NCI-H146 (cell line): ENCODE results near the gene FAM229B.
"Not testable (repeated sequence)": the region's sequence is repeated elsewhere in the genome, so short reads cannot be mapped to it uniquely, and the experiment has no call there.

ENCODE experiments used
- DNase-seq: peaks from one replicate; lab custom pipeline; 2025; lab: John Stamatoyannopoulos, UW

FAM229B gene, protein sequence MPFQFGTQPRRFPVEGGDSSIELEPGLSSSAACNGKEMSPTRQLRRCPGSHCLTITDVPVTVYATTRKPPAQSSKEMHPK

DNA sequence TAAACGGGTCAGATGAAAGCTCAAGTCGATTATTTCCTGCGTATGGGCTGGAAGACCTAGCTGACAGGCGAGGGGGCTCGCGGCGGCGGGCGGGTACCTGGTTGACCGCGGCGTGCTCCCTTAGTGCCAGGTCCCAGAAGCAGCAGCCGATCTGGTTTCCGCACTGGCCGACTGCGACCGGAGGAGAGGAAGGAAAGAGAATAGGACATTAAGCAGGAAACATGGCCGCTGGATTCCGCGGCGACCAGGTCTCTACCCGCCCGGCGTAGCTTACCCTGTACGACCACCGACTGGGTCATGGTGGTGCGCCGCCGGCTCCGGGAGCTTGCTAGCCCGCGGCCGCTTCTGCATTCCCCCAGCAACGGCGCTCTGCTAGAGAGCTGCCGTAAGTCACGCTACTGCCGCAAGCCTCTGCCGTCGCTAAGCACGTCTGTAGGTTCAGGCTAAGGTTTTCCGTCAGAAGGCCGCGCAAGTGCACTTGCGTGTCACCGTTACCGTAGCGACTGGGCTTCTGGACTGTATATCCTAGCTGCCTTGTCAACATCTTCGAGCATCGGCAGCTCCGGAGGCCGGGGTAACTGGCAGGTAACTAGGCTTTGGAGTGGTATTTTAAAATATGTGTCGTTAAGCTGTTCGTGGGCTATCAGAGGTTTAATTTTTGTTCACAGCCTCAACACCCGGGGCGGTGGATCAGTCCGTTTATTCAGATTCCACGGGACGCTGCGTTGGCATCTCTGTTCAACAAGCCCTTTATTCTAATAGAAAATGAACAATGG is at the start of gene FAM229B, which contains the start of gene TUBE1:
Gene FAM229B, plus strand, starts transcription at position 456 of the 776 bp plus-strand sequence. CDS start 11,693 bp downstream, outside the sequence.
Gene TUBE1, minus strand, starts transcription at position 347 of the 776 bp plus-strand sequence. Its CDS starts 48 bp downstream, at position 299.
- DNase-seq, result peak; percentile 97

DNA sequence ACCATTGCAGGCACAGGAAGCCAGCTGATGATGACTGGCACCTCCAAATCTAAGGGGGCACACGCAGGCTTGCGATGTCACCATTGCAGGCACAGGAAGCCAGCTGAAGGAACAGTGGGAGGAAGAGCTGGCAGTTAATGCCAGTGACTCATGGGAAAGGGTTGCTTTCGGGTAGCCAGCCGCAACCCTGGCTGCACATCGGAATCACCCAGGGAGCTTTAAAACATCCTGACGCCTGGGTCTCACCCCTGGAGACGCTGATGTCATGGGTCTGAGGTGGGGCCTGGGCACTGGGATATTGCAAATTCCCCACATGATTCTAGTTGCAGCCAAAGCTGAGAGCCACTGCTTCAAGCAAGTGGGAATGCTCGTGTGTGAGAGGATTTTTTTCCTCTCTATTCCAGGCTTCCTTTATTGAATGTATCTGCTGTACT is 49.6 kb upstream of the FAM229B start:
- no peak for DNase-seq

DNA sequence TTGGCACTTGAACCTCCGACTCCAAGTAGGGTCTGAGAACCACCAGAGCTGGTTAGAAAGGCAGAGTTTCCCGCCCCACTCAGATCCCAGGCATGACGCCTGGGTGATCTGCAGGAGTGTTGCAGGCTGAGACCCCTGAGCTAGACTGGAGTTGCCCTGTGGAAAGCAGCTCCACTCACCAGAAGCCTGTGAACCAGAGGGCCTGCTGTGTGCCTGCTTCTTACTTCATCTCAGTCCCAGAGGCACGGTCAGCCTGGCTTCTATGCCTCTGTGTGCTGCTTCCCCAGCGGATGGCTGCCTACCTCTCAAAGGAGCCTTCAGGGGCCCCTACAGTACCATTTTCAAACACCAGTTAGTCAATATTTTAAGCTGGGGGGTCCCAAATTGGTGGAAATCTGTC is 49.1 kb upstream of the FAM229B start:
- no peak for DNase-seq

DNA sequence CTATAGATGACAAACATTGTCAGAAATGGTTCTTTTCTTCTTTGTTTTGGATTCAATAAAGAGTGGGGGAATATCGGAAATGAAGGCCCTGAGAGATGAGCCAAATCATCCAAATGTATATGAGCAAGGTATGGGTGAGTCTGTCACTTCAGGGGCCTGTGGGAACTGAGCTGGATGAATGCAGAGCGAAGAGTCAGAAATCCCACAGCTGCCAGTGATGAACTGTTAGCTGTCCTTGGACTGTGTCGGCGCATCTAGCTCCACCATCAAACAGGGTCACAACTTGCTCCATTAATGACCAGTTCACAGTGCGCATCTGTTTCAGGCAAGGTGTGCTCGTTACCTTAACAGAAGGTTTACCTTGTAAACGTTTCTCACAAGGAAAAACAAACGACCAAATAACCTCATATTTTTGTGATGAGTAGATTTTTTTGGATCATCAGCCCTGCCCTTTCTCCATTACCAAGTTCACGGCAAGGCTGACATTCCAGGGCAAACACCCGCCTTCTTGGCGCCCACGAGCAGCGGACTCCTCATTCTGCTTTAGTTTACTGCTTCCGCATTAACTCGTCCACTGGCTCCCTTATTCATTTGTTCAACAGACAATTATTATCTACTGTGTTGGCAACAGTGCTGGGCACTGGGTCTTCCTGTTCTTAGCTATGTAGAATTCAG is 48.5 kb upstream of the FAM229B start:
- DNase-seq, result no peak

DNA sequence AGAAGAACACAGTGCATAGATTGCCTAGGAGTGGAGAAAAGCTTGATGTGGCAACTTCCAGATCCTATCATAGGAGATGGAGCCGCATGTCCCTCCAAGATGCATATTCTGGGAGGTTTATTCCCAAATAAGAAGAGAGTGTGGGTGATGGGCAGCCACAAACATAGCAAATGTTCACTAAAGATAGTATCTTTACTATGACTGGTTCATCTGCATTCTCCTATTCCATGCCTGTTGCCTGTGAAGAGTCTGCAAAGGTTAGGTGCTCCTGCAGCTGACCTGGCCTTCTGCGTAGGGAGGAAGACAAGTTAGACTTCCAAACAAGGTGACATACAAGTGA is 48.0 kb upstream of the FAM229B start:
- no peak for DNase-seq

DNA sequence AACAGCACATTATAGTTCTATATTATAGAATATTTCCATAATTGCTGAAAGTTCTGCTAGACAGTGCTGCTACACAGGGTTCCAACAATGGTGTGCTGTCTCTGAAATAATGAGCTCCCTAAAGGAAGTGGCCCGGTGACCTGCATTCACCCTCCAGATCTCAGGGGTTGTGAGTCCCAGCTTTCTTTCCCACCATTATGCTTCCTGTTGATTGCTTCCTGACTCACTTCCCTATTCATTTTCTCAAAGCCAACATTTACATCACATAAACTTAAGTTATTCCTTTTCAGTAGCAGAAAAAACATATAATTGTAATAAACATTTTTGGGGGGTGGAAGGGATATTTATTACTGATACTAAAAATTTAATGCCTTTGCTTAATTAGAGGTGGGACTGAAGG is 46.4 kb upstream of the FAM229B start:
- no peak for DNase-seq

DNA sequence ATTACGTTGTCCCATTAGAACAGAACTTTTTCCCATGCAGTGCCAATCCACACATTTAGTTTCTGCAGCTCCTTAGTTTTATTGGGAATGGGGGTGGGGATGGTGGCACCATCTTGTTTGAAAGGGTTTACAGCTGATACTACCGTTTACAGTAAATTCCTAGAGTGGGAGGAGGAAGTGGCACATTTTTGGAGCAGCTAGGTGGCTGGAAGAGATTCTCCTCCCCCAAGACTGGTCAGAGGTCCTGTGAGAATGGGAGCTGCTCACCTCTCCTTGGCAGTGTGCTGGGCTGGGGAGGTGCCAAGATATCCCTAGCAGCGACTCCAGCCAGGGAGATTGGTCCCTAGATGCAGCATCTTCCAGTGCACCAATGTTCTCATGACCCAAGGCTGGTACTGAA is 45.9 kb upstream of the FAM229B start:
- no peak for DNase-seq

DNA sequence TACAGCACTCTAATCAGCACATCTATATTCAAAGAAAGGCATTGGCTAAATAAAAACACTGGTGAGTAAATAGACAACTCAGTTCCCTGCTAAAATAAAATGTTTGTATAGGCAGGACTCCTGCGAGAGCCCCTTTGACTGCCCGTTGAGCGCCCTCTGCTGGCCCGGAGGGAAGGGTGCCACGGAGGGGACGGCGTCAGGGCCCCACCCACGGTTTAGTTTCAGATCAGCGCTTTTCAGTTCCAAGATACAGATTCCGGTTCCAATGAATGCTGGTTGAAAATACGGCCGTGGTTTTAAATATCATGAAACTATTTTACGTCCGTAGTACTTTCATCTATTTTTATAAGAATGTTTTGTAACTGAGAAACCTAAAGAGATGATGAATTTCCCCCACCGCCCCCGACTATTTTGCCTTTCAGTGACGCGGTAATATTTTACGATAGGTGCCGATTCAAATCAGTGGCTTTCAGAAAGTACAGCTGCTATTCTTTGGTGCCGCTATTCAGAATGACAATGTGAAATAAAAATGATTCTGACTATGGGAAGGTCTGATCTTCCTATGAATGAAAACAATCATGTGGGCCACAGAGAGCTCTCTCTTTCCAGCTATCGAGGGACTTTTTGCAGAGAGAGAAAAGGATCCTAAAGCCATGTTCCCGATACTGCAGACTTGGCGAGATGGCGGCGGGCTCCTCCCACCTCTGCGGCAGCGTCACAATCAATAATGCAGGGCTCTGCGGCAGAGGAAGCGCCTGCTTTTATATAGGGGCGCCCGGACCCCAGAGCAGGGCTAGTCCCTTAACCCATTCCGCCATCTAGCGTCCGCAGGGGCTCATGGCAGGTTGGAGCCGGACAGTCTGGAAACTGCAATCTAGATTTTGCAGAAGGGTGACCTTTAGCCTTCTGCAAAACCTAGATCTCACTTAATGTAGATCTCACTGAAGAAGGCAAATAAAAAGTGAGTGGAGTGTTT is 44.1 kb upstream of the FAM229B start:
- DNase-seq, result peak; percentile 93

DNA sequence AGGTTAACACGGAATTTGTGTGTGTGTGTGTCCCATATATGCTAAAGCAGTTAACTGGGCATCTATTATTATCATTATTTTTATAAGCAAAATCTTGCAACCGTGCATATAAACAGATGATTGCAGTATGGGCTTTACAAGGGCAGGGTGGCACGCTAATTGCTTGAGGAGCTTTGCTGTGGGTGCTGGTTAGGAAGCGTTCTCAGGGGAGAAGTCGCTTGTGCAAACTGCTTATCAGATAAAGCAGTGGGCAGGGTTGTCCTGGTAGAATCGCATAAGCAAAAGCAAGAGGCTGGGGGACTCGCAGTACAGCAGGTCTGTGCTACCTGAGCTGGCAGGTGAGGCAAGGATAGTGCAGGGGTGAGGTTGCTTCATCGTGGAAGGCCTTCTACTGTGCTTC is 43.2 kb upstream of the FAM229B start:
- DNase-seq, result no peak

DNA sequence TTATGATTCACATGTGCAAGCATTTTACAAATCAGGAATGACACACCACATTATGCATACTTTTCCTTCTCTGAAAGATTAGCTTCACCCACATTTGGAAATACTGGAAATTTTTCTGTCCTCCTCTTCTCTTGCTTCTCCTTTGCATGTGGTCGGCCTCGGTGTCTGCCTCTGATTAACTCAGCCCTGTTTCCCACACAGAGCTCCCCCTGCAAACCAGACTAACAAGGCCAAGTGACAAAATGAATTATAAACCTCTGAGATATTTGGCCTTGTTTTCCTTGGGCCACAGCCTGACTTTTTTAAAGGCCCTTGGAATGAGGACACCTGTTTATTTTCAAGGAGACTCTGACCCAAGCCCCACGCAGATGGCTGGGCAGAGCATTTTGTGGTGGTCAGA is 42.5 kb upstream of the FAM229B start:
- no peak for DNase-seq

DNA sequence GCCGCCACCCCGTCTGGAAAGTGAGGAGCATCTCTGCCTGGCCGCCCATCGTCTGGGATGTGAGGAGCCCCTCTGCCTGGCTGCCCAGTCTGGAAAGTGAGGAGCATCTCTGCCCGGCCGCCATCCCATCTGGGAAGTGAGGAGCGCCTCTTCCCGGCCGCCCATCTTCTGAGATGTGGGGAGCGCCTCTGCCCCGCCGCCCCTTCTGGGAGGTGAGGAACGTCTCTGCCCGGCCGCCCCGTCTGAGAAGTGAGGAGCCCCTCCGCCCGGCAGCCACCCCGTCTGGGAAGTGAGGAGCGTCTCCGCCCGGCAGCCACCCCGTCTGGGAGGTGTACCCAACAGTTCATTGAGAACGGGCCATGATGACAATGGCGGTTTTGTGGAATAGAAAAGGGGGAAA is 39.9 kb upstream of the FAM229B start:
- not testable (repeated sequence) for DNase-seq

DNA sequence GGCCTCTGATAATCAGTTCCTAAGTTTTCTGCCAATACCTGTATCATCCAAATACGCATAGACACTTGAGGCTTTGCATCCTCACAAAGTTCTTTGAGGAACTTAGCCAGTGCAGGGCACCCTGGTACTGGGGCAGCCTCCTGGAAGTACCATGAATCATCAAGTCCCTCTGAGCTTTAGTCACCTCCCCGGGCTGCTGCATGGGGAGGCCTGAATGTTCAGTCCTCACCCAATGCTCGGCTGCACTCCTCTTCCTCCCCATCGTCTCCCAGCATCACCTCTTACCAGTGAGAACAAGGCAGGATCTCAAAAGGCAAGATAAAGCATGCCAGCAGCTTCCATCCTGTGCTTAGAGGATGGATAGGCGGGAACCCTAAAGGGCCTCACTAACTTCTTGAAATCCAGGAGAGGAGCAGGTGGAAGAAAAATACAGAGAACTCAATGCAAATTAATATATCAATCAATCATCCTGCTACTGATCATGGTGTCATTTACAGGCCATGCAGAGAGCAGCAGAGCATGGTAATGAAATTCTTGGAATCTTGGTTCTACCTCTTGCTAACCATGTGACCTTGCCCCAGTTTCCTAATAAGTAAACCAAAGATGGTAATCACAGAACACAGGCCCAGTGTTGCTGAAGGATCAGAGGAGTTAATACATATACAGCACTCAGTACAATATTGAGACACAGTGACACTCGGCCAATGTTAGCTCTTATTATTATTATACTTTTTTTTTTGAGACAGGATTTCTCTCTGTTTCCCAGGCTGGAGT is 38.2 kb upstream of the FAM229B start:
- DNase-seq, result no peak

DNA sequence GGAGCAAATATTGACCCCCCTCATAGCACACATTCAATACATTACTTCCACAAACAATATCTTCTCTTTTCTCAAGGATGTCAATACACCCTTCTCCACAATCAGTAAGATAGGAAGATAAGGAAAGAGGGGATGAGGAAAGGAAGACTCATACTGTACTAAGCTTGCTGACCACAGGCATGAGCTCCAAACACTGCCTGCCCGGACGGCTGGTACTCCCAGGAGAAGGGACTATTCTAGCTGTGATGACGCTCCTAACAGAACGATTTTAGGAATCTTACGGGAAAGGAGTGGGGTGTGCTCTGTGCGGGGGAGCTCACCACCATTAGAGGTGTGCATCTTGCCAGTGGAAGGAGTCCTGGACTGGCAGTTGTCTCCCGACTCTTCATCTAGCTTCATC is 37.4 kb upstream of the FAM229B start:
- no peak for DNase-seq

DNA sequence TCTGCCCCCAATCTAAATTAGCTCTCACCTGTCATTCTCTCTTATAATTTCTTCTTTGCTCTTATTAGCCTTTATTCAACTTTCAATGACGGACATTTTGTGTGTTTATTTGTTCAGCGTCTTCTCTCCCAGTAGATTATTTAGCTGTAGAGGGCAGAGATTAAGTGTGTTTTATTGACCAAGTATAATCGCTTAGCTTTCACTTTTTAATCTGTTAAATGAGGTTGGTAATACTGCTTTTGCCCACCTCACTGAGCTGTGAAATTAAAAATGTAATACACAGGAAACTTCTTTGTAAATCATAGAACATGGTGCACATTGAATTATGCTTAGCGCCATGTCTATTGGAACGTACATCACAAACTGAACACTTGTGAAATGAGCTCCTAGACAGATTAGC is 37.0 kb upstream of the FAM229B start:
- no peak for DNase-seq

DNA sequence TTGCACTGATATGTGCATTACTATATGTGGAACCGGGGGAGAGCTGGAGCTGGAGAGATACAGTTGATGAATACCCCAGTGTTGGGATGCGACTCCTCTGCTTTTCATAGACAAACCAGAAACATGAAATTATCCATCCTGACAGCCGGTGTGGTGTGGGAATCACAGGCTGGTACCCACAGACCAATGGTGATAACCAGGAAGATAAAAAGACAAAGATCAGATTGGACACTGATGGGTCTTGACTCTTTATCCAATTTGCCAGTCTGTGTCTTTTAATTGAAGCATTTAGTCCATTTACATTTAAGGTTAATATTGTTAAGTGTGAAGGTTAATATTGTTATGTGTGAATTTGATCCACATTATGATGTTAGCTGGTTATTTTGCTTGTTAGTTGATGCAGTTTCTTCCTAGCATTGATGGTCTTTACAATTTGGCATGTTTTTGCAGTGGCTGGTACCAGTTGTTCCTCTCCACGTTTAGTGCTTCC is 36.1 kb upstream of the FAM229B start:
- DNase-seq, result not testable (repeated sequence)

DNA sequence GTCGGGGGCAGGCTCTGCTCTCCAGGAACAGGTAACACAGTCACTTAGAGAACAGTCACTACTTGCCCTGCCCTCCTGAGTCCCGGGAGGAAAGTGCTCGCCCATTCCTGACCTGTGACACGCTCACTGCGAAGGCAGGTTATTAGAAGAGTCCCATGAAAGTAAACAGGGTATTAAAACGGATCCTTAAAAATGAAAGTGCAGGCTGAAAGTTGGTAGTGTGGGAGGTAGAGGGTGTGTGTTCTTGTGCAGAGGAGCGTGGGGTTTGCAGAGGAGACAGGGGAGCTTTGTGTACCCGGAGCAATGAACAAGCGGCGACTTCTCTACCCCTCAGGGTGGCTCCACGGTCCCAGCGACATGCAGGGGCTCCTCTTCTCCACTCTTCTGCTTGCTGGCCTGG is 33.4 kb upstream of the FAM229B start, which contains the start of gene CCN6:
Gene CCN6, plus strand, starts transcription at position 104 of the 400 bp plus-strand sequence. Its CDS starts 254 bp downstream, at position 358.
- DNase-seq, result no peak

DNA sequence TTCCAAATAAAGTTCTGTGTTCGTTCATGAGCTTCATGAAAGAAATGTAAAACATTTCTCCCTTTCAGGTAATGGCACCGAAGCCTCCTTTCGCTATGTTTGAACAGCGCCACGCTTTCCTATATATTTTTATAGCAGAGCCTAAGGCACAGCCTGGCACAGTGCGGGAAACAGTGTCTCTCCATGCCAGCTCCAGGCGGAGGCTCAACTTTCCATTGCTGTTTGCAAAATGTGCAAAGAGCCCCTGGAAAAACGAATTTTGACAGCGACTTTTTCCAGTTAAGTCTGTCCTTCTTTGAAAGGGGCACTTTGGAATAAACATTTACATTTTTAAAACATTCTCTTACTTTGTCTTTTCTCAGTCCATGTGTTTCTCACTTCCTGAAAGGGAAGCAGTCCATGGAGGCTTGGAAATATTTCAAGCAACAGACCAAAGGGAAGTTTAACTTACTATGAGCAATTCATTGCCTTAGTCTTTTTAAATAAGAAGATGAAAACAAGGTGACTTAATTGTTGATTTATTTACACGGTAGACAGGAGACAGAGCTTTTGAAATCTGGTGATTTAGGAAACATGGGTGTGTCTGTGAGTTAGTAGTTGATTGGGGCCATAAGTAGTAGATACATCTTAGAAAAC is 32.7 kb upstream of the FAM229B start:
- DNase-seq, result no peak

DNA sequence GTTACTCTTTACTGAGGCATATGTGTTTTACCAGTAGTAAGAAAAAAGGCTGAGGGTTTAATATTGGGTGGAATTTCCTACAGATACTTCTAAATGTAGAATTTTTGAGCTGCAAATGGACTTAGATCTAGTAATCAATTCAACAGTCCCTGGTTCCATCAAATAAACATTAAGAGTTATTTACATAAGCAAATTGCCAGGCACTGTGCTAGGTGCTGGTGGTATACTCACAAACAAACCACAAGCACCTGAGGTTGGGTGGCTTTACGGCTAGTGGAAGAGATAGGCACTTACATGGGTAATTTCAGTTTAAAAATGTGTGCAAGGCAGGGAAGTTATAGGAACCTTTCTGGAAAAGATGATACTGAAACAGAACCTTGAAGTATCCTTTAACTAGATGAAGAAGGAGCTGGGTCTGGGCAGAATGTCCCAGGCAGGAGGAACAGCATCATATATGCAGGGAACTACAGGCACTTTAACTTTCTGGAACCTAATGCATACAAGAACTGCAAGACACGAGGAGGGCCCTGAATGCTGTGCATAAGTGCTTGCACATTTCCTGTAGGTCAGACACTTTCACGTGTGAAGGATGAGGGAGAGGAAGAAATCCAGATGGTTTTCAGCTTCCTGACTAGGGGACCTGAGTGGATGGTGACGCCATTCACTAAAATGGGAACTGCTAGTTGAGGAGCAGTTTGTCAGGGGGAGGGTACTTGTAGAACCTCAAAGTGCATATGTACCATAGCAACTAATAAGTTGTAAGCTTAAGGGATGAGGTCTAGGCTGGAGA is 29.0 kb upstream of the FAM229B start:
- no peak for DNase-seq

DNA sequence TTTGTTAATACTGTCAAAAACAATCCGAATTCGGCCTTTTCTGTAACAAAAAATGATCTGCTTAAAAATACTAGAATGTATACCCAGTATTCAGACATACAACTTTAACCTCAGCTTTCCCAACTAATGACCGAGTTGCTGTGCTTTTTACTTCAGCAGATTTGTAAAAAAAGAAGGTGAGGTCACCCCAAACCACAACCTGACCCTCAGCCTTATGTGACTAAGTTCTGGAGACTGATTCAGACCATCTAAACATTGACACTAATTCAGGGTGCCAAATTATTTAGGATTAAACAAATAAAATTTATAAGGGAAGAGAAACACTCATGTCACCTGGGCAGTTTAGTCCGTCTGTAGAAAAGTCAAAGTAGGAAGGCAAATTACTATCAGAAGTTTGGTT is 25.8 kb upstream of the FAM229B start:
- no peak for DNase-seq

DNA sequence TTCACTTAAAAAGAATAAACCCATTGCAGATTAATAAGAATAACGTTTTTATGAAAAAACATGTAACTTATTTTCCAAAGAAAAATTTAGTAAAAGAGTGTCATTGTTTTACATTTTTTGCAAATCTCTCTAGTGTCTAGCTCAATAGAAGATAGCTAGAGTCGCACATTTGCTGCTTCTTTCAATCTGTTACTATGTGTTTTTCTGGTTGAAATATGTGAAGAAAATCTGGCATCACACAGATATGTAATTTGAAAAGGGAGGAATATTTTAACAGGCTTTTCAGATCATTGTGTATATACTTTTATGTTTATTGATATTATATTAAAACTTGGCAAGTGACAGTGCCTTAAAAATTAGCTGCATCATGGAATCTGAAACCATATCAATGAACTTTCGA is 24.4 kb upstream of the FAM229B start:
- no peak for DNase-seq
